SK-N-MC (cell line): ENCODE data around the gene P4HA2.

Experiments used
- EZH2 ChIP-seq: fragments of 200-600 bp; sonication (generic); IDR thresholded peaks from one replicate; pipeline ENCODE4 v1.6.1; 2017; ENCODE audit warnings: antibody characterized with exemption
- FOXP2 ChIP-seq: optimal IDR thresholded peaks from 2 replicates; pipeline ENCODE3; 2011; ENCODE audit warnings: mild to moderate bottlenecking, moderate library complexity; ENCODE audit not compliant: insufficient read depth; ENCODE audit errors: extremely low read length, control extremely low read depth
- POLR2AphosphoS5 ChIP-seq: IDR thresholded peaks from 2 replicates; pipeline ENCODE4 v1.6.1; 2012; ENCODE audit warnings: mild to moderate bottlenecking, low read depth, low read length, borderline replicate concordance

DNA sequence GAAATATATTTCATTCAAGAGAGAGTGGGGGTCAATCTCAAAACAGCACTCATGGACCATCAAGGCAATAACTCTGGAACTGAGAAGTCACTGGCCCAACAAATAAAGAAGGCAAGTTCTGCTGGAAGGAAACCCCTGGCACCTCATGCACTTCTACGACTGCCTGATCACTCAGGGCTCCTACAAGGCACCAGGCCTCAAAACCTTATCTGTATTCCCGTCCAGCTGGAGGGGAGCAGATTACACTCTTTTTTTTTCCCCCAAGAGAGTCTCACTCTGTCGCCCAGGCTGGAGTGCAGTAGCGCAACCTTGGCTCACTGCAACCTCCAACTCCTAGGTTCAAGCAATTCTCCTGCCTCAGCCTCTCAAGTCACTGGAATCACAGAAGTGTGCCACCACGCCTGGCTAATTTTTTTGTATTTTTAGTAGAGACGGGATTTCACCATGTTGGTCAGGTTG is 49.9 kb downstream of the P4HA2 start:
- TF ChIP-seq EZH2 (no peak), POLR2AphosphoS5 (no peak), FOXP2 (no peak)
